ENCODE results near the gene SMIM3. TPM values are rescaled to one million over a fixed set of nuclear protein-coding genes. Genes with fewer than 3 reads are reported as not detected.
"Not testable (repeated sequence)": the region's sequence is repeated elsewhere in the genome, so short reads cannot be mapped to it uniquely, and the experiment has no call there.

Gene SMIM3
- 177 TPM for total RNA-seq
- long read RNA-seq, transcript SMIM3-201 (2 exons, 2,332 nt), result major isoform, 1,068 of 1,097 reads
- long read RNA-seq, partial matches to known transcripts, result 13 of 1,097 reads
- long read RNA-seq, other reads (novel, unspliced or antisense), result 15 of 1,097 reads

GRCh38 chr5:150778517-150779396, at the start of gene SMIM3:
TSS of gene SMIM3 (plus strand) at chr5:150778757. CDS start at chr5:150795441, 16,684 bp downstream.
- no peak for DNase-seq (ENCODE audit: low spot score)

GRCh38 chr5:150729859-150730258, 48.7 kb upstream of the SMIM3 start:
- DNase-seq (ENCODE audit: low spot score), result no peak

GRCh38 chr5:150731669-150732242, 46.8 kb upstream of the SMIM3 start:
- no peak for DNase-seq (ENCODE audit: low spot score)

- DNase-seq (ENCODE audit: low spot score), result no peak
Measured at GRCh38 chr5:150734579-150735384, 43.8 kb upstream of the SMIM3 start.

GRCh38 chr5:150738862-150739261, 39.7 kb upstream of the SMIM3 start:
- DNase-seq (ENCODE audit: low spot score), result no peak

GRCh38 chr5:150740992-150741391, 37.6 kb upstream of the SMIM3 start:
- DNase-seq (ENCODE audit: low spot score), result no peak

- not testable (repeated sequence) for DNase-seq (ENCODE audit: low spot score)
Measured at GRCh38 chr5:150742455-150743141, 36.0 kb upstream of the SMIM3 start.

- DNase-seq (ENCODE audit: low spot score), result not testable (repeated sequence)
Measured at GRCh38 chr5:150743142-150743488, 35.4 kb upstream of the SMIM3 start.

- no peak for DNase-seq (ENCODE audit: low spot score)
Measured at GRCh38 chr5:150750469-150750868, 28.1 kb upstream of the SMIM3 start.

- no peak for DNase-seq (ENCODE audit: low spot score)
Measured at GRCh38 chr5:150751096-150751891, 27.3 kb upstream of the SMIM3 start.

GRCh38 chr5:150753463-150753862, 25.1 kb upstream of the SMIM3 start:
- DNase-seq (ENCODE audit: low spot score), result no peak

GRCh38 chr5:150753863-150754262, 24.7 kb upstream of the SMIM3 start:
- no peak for DNase-seq (ENCODE audit: low spot score)

GRCh38 chr5:150757087-150757649, 21.4 kb upstream of the SMIM3 start:
- no peak for DNase-seq (ENCODE audit: low spot score)

- no peak for DNase-seq (ENCODE audit: low spot score)
Measured at GRCh38 chr5:150758203-150758530, 20.4 kb upstream of the SMIM3 start.

- peak; percentile 98 for DNase-seq (ENCODE audit: low spot score)
Measured at GRCh38 chr5:150758531-150759333, 19.8 kb upstream of the SMIM3 start, which contains the start of gene DCTN4. TSS of gene DCTN4 (minus strand) at chr5:150759017. CDS start at chr5:150758993, 24 bp downstream.

GRCh38 chr5:150759334-150759583, 19.3 kb upstream of the SMIM3 start:
- no peak for DNase-seq (ENCODE audit: low spot score)

GRCh38 chr5:150762211-150762610, 16.3 kb upstream of the SMIM3 start:
- DNase-seq (ENCODE audit: low spot score), result no peak

GRCh38 chr5:150763023-150763769, 15.4 kb upstream of the SMIM3 start:
- DNase-seq (ENCODE audit: low spot score), result no peak

GRCh38 chr5:150764530-150764929, 14.0 kb upstream of the SMIM3 start:
- no peak for DNase-seq (ENCODE audit: low spot score)
